Gastroesophageal sphincter (tissue), 3 donors: Measurements from ENCODE around the gene RIPOR3.

Experiments
- CTCF ChIP-seq, 4 experiments: fragments of 200-600 bp in 2 of 4; fragments of 450-650 bp in 2 of 4; sonication (generic) in 1 of 4; IDR thresholded peaks; one replicate each; pipeline ENCODE4 v1.5.1; 2017 to 2019; ENCODE audit warnings: antibody characterized with exemption in 4 of 4, mild to moderate bottlenecking in 2 of 4, moderate library complexity in 2 of 4
- EP300 ChIP-seq: sonication (generic); formaldehyde crosslinking; IDR thresholded peaks from one replicate; pipeline ENCODE4 v1.6.1; 2017; ENCODE audit warnings: antibody characterized with exemption, mild to moderate bottlenecking
- POLR2A ChIP-seq, 2 donors: fragments of 450-650 bp; IDR thresholded peaks; one replicate each; pipeline ENCODE4 v1.6.1; 2017; ENCODE audit warnings: antibody characterized with exemption in 2 of 2, mild to moderate bottlenecking in 2 of 2, moderate library complexity in 1 of 2
- POLR2AphosphoS5 ChIP-seq: sonication (generic); formaldehyde crosslinking; IDR thresholded peaks from one replicate; pipeline ENCODE4 v1.6.1; 2017; ENCODE audit warnings: antibody characterized with exemption

GRCh38 chr20:50596694-50597021 lies 94.7 kb downstream of the RIPOR3 start:
- TF ChIP-seq CTCF (IDR thresholded peaks at IDR 0.05) (no peak), POLR2AphosphoS5 (no peak), POLR2A (IDR thresholded peaks at IDR 0.05) (no peak), EP300 (no peak)
